Prostate gland (tissue), 2 donors: Measurements from ENCODE around the gene FRK.

ENCODE experiments used
- POLR2AphosphoS5 ChIP-seq: sonication (generic); formaldehyde crosslinking; IDR thresholded peaks from one replicate; pipeline ENCODE4 v1.6.1; 2017; ENCODE audit warnings: antibody characterized with exemption
- TF ChIP-seq, protein P1 (sequence below), 4 experiments: fragments of 200-600 bp in 2 of 4; fragments of 450-650 bp in 2 of 4; sonication (generic) in 2 of 4; IDR thresholded peaks; 1 replicate in 3 of 4; 2 replicates in 1 of 4; pipeline ENCODE4 v1.5.1; 2016 to 2019; ENCODE audit warnings: antibody characterized with exemption in 4 of 4, mild to moderate bottlenecking in 2 of 4, moderate library complexity in 2 of 4

- TF ChIP-seq, protein P1, sequence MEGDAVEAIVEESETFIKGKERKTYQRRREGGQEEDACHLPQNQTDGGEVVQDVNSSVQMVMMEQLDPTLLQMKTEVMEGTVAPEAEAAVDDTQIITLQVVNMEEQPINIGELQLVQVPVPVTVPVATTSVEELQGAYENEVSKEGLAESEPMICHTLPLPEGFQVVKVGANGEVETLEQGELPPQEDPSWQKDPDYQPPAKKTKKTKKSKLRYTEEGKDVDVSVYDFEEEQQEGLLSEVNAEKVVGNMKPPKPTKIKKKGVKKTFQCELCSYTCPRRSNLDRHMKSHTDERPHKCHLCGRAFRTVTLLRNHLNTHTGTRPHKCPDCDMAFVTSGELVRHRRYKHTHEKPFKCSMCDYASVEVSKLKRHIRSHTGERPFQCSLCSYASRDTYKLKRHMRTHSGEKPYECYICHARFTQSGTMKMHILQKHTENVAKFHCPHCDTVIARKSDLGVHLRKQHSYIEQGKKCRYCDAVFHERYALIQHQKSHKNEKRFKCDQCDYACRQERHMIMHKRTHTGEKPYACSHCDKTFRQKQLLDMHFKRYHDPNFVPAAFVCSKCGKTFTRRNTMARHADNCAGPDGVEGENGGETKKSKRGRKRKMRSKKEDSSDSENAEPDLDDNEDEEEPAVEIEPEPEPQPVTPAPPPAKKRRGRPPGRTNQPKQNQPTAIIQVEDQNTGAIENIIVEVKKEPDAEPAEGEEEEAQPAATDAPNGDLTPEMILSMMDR (IDR thresholded peaks at IDR 0.05), result no peak
- TF ChIP-seq POLR2AphosphoS5, result no peak
Measured at GRCh38 chr6:115885636-115886366, 174.9 kb downstream of the FRK start.
